ENCODE results near the gene RHAG. TPM values are rescaled to one million over a fixed set of nuclear protein-coding genes. Genes with fewer than 3 reads are reported as not detected.
"Not testable (repeated sequence)": the region's sequence is repeated elsewhere in the genome, so short reads cannot be mapped to it uniquely, and the experiment has no call there.

RHAG gene
- not detected for total RNA-seq

DNA sequence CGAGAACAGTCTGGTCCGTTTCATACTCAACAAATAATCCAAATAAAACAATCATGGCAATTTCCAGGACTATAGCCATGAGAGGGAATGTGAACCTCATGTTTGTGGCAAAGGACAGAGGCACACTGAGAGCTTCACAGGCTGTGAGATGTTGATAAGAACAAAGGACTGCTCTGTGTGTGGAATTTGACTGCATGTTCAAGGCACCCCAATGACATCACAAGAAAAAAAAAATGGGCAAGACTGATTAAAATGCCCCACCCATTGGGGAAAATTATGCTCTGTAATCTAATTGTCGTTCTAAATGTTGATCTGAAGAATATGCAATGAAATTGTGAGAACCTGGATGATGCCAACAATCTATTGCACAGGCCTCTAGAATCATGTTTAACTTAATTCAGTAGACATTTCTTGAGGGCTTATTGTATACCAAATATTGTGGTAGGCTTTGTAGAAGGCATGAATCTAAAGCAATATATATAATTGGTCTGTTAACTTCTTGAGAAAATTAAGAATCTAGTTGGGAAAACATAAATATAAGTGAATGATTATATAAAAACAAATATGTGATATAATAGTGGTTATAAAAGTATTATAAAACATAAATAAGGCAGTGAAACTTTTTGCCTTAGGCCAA, at the start of gene RHAG:
TSS of gene RHAG (minus strand) at position 127 of the 637 bp plus-strand sequence. CDS start at position 100, 27 bp downstream.
- no peaks in the 10 kb centered on the region for H3K4me1 Mint-ChIP-seq
- no peak within 1 kb of the TSS for H3K4me3 Mint-ChIP-seq
- H3K27ac Mint-ChIP-seq: no peak within 1 kb of the TSS
- no peak for DNase-seq
- no peaks in the 10 kb centered on the region for H3K9me3 Mint-ChIP-seq (ENCODE audit: low read depth)
- POLR2A ChIA-PET: no interaction called here
- intact Hi-C loops (cut with DNase I, micrococcal nuclease): no loop called here
- H3K36me3 Mint-ChIP-seq (ENCODE audit: low read depth): no peaks in the 10 kb centered on the region
- CTCF ChIA-PET: no interaction called here
- peaks cover 3% of the 10 kb centered on the region for H3K27me3 Mint-ChIP-seq
- no peak for ATAC-seq

DNA sequence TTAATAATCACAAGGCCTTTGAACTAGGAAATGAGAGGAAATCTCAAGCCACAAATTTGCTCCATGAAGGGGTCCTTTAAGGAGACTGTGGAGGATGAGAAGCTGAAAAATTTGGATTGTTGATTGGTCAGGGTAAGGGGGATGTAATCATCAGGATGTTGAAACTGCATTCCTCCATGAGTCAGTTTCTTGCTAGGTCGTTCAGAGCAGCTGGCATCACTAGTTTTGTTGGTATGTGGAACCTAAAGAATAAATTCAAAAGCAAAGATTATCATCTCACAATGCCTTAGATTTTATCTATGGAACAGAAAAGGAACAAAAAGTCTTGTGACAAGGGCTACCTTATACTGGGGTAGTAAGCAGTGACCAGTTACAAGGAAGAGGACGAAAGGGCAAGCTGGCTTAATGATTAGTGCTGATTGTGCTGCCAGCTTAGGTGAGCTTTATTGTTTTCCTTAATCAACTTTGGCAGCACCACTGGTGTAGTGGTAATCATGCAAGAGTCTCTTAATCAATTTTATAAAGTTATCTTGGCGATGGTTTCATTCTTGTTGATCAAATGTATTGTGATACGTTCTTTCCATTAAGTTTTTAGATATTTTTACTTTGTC, 40.1 kb upstream of the RHAG start:
- no peaks in the 10 kb centered on the region for H3K36me3 Mint-ChIP-seq (ENCODE audit: low read depth)
- ChIA-PET CTCF (no interaction called here), POLR2A (no interaction called here)
- ATAC-seq: no peak
- H3K4me1 Mint-ChIP-seq: no peaks in the 10 kb centered on the region
- no peak for DNase-seq
- peaks cover 5% of the 10 kb centered on the region for H3K9me3 Mint-ChIP-seq (ENCODE audit: low read depth)
- peaks cover 1% of the 10 kb centered on the region for H3K27me3 Mint-ChIP-seq
- intact Hi-C loops (cut with DNase I, micrococcal nuclease): no loop called here
- no peak overlapping the region for H3K27ac Mint-ChIP-seq
- H3K4me3 Mint-ChIP-seq: no peak overlapping the region

DNA sequence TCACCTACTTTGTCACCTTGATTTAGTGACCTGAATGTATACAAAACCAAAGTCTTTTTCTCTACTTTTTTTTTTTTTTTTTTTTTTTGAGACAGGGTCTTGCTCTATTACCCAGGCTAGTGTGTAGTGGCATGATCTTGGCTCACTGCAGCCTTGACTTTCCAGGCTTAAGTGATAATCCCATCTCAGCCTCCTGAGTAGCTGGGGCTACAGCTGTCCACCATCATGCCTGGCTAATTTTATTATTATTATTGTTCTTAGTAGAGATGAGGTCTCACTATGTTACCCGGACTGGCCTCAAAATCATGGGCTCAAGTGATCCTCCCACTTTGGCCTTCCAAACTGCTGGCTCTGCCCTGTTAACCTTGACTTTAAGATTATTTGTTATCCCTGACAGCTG, 39.2 kb upstream of the RHAG start:
- ATAC-seq: no peak
- DNase-seq: no peak

DNA sequence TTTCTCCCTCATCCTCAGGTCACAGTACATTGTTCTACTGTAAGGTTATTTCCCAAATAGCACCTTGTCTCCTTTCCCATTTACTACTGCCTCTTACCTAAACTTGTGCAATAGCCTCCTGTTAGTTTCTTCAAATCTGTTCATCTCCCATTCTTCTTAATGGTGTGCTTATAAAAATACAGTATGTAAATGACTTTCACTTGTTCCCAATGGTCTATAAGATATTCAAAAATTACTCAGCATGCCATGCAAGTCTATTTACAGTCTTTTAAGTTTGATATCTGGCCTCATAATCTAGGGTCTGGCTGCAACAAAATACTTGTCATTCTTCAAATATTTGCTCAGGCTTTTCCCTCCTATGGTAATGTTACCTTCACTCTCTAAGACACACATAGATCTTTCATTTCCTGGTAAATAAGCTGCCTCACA, 31.5 kb upstream of the RHAG start:
- H3K4me1 Mint-ChIP-seq: no peaks in the 10 kb centered on the region
- ATAC-seq (no peak), DNase-seq (no peak)
- H3K27me3 Mint-ChIP-seq: no peaks in the 10 kb centered on the region
- no peaks in the 10 kb centered on the region for H3K36me3 Mint-ChIP-seq (ENCODE audit: low read depth)
- CTCF ChIA-PET: no interaction called here
- H3K9me3 Mint-ChIP-seq (ENCODE audit: low read depth): peaks cover 2% of the 10 kb centered on the region
- intact Hi-C loops (cut with DNase I, micrococcal nuclease): no loop called here
- H3K27ac Mint-ChIP-seq: no peak overlapping the region
- POLR2A ChIA-PET: no interaction called here
- H3K4me3 Mint-ChIP-seq: no peak overlapping the region

More for the DNA sequence above, 39.2 kb upstream of the RHAG start:
- Mint-ChIP-seq H3K27ac (no peak overlapping the region), H3K4me3 (no peak overlapping the region), H3K9me3 (ENCODE audit: low read depth) (peaks cover 5% of the 10 kb centered on the region), H3K36me3 (ENCODE audit: low read depth) (no peaks in the 10 kb centered on the region), H3K27me3 (peaks cover 1% of the 10 kb centered on the region), H3K4me1 (no peaks in the 10 kb centered on the region)
- intact Hi-C loops (cut with DNase I, micrococcal nuclease): no loop called here
- CTCF ChIA-PET: no interaction called here
- POLR2A ChIA-PET: no interaction called here

DNA sequence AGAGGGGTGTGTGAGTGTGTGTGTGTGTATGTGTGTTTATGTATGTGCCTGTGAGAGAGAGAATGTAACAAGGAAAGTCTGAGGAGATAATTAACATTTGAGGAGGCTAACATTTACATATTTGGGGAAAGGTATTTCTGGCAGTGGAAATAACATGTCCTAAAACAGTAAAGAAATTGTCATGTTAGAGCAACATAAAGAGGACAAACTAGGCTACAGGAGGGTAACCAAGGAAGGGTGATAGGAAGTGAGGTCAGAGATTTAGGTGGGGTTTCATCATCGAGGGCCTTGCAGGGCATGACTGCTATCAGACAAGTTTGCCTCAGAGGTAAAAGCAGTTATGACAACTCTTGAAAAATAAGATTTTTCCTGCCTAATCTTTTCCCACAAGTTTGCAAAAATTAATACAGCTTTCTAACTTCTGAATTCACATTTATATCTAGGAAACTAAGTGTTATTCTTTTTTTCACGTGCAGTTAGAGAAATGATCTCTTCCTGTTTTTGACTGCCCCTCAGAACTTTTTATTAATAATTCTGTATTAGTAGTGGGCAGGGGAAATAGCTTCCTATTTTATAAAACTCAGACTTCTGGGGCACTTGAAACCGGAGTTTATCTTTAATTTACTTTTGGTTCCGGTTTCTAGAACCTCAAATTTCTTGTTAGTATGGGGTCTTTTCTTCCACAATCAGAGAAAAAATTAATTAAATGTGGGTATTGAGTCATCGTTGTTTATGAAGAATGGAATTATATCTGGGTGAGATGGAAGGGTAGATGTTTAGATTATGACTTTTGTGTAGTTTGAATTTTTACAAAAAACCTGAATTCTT, 30.5 kb upstream of the RHAG start:
- no peak for DNase-seq
- no peaks in the 10 kb centered on the region for H3K27me3 Mint-ChIP-seq
- intact Hi-C loops (cut with DNase I, micrococcal nuclease): no loop called here
- no peak overlapping the region for H3K27ac Mint-ChIP-seq
- ChIA-PET POLR2A (no interaction called here), CTCF (no interaction called here)
- peaks cover under 1% of the 10 kb centered on the region for H3K9me3 Mint-ChIP-seq (ENCODE audit: low read depth)
- H3K4me3 Mint-ChIP-seq: no peak overlapping the region
- no peaks in the 10 kb centered on the region for H3K36me3 Mint-ChIP-seq (ENCODE audit: low read depth)
- no peaks in the 10 kb centered on the region for H3K4me1 Mint-ChIP-seq
- no peak for ATAC-seq

DNA sequence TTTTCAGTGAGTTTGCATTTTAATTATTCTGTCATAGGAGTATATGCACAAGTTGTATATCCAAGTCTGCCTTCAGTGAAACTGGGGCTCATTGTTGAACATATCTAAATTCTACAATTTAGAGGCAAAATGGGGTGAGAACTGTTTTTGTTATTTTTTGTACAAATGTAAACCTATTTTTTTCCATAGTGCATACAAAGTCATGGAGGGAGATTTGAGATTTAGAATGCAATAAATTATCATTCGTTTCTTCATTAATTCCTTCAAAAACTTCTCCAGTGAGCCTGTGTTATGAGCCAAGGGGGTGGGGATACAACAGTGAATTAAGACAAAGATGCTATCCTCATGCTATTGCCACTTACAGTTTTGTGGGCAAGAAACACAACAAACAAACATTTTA, 29.8 kb upstream of the RHAG start:
- DNase-seq (no peak), ATAC-seq (no peak)
- Mint-ChIP-seq H3K27me3 (no peaks in the 10 kb centered on the region), H3K4me1 (no peaks in the 10 kb centered on the region), H3K27ac (no peak overlapping the region), H3K9me3 (ENCODE audit: low read depth) (no peaks in the 10 kb centered on the region), H3K36me3 (ENCODE audit: low read depth) (no peaks in the 10 kb centered on the region), H3K4me3 (no peak overlapping the region)
- ChIA-PET POLR2A (no interaction called here), CTCF (no interaction called here)
- intact Hi-C loops (cut with DNase I, micrococcal nuclease): no loop called here

DNA sequence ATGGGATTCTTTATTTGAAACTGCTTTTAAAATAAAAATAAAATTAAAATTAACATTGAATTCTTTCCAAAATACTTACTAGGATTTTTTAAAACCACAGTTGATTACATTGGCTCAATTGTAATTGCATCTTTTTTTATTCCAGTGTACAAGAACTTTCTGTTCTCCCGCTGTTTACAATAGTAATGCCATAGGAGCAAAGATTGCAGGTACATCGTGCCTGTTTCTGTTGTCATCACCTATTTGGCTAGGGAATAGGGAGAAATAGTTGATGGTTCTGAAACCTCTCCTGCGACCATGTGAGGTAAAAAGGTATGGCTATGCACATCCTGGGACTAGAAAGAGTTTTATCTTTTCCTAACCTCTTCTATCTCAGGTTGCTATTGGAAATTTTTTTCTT, 28.2 kb upstream of the RHAG start:
- Mint-ChIP-seq H3K27me3 (no peaks in the 10 kb centered on the region), H3K4me1 (no peaks in the 10 kb centered on the region), H3K4me3 (no peak overlapping the region), H3K36me3 (ENCODE audit: low read depth) (no peaks in the 10 kb centered on the region), H3K9me3 (ENCODE audit: low read depth) (no peaks in the 10 kb centered on the region), H3K27ac (no peak overlapping the region)
- intact Hi-C loops (cut with DNase I, micrococcal nuclease): no loop called here
- no peak for DNase-seq
- ChIA-PET POLR2A (no interaction called here), CTCF (interaction anchor here (0.5 kb wide), 1 partner anchor 351 kb away, joined by 3 read pairs; no protein-coding TSS in a partner anchor)
- no peak for ATAC-seq

DNA sequence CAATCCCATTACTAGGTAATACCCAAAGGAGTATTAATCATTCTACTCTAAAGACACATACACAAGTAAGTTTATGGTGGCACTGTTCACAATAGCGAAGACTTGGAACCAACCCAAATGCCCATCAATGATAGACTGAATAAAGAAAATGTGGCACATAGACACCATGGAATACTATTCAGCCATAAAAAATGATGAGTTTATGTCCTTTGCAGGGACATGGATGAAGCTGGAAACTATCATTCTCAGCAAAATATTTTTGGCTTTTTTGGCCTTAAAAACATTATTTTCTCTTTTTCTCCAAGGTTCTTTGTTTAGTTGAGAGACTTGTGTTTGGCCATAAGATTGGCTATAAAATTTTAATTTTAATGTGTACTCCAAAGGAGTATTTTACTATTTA, 27.4 kb upstream of the RHAG start:
- CTCF ChIA-PET; POLR2A ChIA-PET; H3K4me3 Mint-ChIP-seq; H3K27ac Mint-ChIP-seq; H3K27me3 Mint-ChIP-seq; ATAC-seq; H3K4me1 Mint-ChIP-seq; DNase-seq; H3K9me3 Mint-ChIP-seq (ENCODE audit: low read depth); intact Hi-C loops (cut with DNase I, micrococcal nuclease); H3K36me3 Mint-ChIP-seq (ENCODE audit: low read depth): not testable (repeated sequence)

DNA sequence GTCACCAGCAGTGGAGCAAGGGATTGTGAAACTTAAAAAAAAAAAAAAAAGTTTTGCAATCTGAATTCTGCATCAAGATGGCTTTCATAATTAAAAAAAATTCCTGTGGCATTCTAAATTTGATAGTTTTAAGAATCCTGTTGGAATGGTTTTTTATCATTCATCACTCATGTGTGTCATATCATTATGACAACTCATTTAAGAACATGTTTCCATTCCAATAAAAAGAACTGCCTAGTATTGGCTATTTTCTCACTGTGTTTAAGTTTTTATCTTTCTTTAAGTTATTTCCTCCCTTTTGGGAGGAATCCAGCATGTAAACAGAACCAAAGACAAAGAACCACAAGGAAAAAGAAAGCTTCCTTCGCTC, 26.2 kb upstream of the RHAG start:
- POLR2A ChIA-PET: no interaction called here
- Mint-ChIP-seq H3K27ac (no peak overlapping the region), H3K4me3 (no peak overlapping the region), H3K9me3 (ENCODE audit: low read depth) (no peaks in the 10 kb centered on the region), H3K4me1 (no peaks in the 10 kb centered on the region), H3K27me3 (no peaks in the 10 kb centered on the region), H3K36me3 (ENCODE audit: low read depth) (no peaks in the 10 kb centered on the region)
- CTCF ChIA-PET: interaction anchor here (0.6 to 0.8 kb wide), 2 partner anchors 41 to 1864 kb away, joined by 3 to 6 read pairs; no protein-coding TSS in a partner anchor
- DNase-seq (no peak), ATAC-seq (no peak)
- intact Hi-C loops (cut with DNase I, micrococcal nuclease): no loop called here

DNA sequence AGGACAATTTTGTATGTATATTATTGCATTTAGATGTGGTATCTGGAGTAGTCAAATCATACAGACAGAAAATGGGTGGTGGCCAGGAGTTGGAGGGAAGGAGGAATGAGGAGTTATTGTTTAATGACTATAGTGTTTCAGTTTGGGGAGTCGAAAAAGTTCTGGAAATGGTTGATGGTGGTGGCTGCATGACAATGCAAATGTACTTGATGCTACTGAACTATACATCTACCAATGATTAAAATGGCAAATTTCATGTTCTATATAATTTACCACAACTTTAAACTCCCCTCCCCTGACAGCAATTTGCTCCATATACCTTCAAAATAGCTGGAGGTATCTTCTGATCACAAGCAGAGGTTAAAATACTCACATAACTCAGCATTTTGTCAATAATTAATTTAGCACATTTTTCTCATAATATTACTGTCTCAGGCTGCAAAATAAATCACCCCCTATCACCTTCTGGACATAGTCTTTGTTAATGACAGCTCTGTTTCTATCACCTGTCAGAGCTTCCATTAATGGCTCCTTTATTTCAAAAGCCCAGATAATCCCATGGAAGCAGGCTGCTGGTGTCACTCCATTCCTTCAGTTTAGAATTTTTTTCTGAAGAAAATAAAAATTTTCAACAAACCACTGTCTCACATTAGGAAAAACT, 25.7 kb upstream of the RHAG start:
- no peaks in the 10 kb centered on the region for H3K9me3 Mint-ChIP-seq (ENCODE audit: low read depth)
- intact Hi-C loops (cut with DNase I, micrococcal nuclease): no loop called here
- H3K4me1 Mint-ChIP-seq: no peaks in the 10 kb centered on the region
- ChIA-PET POLR2A (no interaction called here), CTCF (interaction anchor here (0.6 to 0.8 kb wide), 2 partner anchors 41 to 1864 kb away, joined by 3 to 6 read pairs; no protein-coding TSS in a partner anchor)
- ATAC-seq (no peak), DNase-seq (no peak)
- no peak overlapping the region for H3K4me3 Mint-ChIP-seq
- no peaks in the 10 kb centered on the region for H3K36me3 Mint-ChIP-seq (ENCODE audit: low read depth)
- H3K27me3 Mint-ChIP-seq: no peaks in the 10 kb centered on the region
- H3K27ac Mint-ChIP-seq: no peak overlapping the region

DNA sequence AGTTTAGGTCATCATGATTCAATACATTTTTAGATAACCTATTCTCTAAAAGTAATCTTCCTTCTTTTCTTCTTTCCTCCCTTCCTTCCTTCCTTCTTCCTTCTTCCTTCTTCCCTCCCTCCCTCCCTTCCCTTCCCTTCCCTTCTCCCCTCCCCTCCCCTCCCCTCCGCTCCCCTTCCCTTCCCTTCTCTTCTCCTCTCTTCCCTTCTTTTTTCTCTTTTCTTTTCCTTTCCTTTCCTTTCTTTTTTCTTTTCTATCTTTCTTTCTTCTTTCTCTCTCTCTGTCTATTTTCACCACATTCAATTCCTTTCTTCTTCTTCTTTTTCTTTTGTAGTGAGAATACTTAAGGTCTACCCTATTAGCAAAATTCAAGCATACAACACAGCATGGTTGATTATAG, 17.3 kb upstream of the RHAG start:
- ChIA-PET POLR2A (no interaction called here), CTCF (no interaction called here)
- H3K9me3 Mint-ChIP-seq (ENCODE audit: low read depth): no peaks in the 10 kb centered on the region
- no peak overlapping the region for H3K27ac Mint-ChIP-seq
- no peaks in the 10 kb centered on the region for H3K4me1 Mint-ChIP-seq
- H3K36me3 Mint-ChIP-seq (ENCODE audit: low read depth): no peaks in the 10 kb centered on the region
- H3K4me3 Mint-ChIP-seq: no peak overlapping the region
- ATAC-seq: no peak
- H3K27me3 Mint-ChIP-seq: no peaks in the 10 kb centered on the region
- intact Hi-C loops (cut with DNase I, micrococcal nuclease): no loop called here
- no peak for DNase-seq

DNA sequence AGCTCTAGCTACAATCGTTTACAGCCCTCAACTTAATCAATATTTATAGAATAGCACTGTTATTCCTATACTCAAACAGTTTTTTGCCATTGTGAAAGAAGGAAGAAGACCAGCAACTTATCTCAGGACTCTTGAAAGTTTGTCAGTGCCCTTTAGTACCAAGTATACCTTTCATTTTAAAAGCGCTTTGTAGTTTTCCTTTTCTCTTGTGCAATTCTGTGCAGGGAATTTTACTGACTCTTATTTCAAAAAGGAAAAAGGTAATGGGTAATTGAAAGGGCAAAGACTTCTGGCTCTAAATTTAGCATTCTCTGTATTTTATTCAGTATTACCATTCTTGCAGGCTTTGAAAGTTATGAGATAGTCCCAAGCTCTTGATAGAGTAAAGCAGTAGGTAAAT, 16.8 kb upstream of the RHAG start:
- no peak overlapping the region for H3K27ac Mint-ChIP-seq
- ChIA-PET POLR2A (no interaction called here), CTCF (no interaction called here)
- DNase-seq (no peak), ATAC-seq (no peak)
- no peak overlapping the region for H3K4me3 Mint-ChIP-seq
- no peaks in the 10 kb centered on the region for H3K36me3 Mint-ChIP-seq (ENCODE audit: low read depth)
- H3K4me1 Mint-ChIP-seq: no peaks in the 10 kb centered on the region
- no peaks in the 10 kb centered on the region for H3K9me3 Mint-ChIP-seq (ENCODE audit: low read depth)
- intact Hi-C loops (cut with DNase I, micrococcal nuclease): no loop called here
- H3K27me3 Mint-ChIP-seq: no peaks in the 10 kb centered on the region

Measured in activated CD4-positive, alpha-beta T cell treated with anti-CD3 and anti-CD28 coated beads for 36 hours (primary cell).